HG02973 (cell line): Measurements from ENCODE around the gene ZNF783.

Experiments used
- ATAC-seq: cut with Tn5 transposase; IDR thresholded peaks from one replicate; pipeline ENCODE4 v1.9.1; 2021; ENCODE audit warnings: moderate library complexity; ENCODE audit not compliant: unreplicated experiment

Gene ZNF783

DNA sequence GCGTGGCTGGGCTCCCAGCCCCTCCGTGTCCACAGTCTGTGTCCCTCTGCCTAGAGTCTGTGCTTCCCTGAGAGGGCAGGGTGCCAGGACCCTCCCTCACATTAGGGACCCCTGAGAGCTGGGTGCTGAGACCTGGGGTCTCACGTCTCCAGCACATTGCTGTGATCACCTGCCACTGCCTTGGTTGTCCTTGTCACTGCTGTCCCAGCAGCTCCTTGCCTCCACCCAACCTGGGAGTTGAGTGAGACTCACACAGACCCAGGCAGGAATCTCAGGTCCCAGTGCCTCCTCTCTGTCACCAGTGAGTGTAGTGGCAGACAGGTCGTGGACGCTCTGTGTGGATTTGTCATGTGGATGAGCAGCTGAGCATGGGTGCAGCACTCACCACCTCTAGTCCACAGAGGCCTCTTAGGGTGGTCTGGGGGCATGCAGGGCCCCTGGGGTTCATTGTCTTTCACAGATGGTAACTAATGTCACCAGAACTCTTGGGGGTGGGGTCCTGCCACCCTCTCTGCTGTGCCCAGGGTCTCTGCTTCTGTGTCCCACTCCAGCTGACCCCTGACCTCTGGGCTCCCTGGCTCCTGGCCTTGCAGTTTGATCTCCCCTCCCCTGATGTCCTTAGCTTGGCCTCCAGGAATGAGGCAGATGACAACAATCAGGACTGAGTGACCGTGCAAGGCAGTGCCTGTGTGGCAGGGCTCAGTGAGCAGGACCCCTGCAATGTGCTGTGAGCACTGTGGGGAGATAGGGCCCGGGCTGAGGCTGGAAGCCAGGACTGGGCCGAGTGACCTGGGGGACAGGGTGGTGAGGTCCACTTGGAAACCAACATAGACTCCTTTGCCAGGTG is 18.9 kb downstream of the ZNF783 start:
- no peak for ATAC-seq

DNA sequence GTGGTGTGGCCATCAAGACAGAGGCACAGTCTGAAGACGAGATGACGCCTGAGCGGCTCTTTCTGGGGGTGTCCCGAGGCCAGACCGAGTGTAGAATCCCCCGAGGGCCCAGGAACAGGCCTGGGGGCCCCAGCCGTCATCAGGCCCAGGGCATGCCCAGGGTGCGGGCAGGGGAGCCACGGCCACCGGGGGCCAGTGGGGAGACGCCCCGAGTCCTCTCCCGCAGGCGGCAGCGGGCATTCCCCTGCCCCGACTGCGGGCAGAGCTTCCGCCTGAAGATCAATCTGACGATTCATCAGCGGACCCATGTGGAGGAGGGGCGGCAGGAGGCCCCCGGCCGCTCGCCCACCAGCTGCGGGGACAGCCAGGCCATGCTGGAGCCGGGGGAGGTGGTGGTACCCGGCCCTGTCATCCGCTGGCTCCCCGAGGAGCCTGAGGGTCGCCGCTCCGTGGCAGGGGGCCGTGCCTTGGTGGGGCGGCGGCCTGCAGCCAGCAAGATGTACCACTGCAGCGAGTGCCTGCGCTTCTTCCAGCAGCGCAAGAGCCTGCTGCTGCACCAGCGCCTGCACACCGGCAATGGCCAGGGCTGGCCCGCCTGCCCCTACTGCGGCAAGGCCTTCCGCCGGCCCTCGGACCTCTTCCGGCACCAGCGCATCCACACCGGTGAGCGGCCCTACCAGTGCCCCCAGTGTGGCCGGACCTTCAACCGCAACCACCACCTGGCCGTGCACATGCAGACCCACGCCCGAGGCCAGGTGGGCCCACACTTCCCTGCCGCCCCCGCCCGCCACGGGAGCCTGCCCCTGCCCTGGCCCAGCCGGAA is 19.7 kb downstream of the ZNF783 start:
- no peak for ATAC-seq

DNA sequence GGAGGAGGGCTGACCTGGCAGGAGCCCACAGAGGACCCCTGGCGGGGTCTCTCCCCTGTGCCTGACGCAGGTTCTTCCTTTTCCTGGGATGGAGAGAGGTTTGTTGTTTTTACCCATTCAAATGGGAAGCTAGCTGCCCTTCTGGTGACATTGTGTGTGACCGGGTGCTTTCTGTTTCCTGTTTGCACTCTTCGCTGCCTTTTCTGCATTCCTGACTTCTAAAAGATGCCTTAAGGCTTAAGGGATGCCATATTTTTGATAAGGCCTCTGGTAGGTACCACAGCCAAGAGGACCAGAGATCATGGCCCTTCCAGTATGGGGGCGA is 20.3 kb downstream of the ZNF783 start:
- no peak for ATAC-seq

DNA sequence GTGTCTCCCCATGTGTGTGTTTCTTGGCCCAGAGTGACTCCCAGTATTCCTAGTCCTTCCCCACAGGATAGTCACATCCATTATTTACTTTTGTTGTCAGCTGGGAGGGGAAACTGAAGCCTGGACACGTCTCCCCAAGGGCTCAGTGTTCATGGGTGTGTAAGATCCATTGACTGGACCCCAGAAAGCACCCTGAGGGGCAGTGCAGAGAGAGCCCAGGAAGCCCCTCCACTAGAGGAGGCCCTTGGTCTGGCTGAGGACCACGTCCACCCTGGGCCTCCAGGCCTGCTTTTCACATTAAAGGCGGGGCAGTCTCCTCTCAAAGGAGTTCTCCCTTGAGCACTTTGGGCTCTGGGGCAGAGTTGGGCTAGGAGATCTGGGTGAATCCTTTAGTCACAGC is 21.3 kb downstream of the ZNF783 start:
- ATAC-seq, result no peak

DNA sequence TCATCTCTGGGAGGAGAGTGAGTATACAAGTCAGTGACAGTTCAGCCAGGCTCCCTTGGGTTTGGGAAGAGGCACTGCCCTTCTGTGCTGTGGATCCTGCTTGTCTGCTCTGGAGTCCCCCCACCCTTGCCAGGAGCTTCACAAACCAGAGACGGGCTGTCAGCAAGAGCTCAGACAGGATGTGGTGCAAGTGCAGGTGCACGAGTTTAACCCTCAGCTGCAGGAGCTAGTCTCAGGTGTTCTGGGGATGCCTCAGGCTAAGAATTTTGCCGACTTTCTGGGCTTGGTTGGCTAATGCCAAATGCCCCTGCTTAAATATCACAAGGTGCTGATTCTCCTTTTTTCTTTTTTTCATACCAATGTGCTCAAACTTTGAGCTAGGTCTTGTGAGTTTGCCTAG is 22.3 kb downstream of the ZNF783 start:
- peak; percentile 39 for ATAC-seq

DNA sequence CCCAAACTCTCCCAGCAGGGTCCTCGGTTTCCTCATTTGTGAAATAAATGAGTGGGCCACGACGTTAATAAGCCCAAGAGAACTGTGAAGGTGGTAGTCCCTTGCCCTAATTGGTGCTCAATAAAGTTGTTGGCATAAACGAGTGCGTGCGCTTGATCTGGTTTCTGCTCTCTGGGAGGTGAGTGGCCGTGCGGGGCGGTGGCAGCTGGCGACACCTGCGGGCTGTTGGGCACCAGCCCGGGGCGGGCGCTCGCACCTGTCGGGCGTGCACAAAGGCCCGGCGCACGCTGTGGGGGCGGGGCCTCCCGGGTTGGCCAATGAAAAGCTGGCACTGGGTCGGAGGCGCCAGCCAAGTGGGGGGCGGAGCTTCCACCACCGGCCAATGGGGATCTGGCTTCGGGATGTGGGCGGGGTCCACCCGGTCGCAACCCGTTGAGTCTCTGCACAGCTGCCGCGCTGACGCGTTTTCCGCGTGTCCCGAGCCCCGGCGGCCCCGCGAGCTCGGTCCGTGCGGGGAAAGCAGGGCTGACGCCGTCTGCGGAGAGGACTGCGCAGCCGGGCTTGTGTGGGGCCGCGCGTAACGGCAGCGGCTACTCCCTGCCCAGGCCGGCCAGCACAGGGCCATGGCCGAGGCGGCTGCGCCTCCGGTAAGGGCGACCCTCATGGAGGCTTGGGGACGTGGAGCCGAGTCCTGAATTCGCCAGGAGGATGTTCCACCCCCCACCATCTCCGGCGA is 23.0 kb downstream of the ZNF783 start:
- peak; percentile 96 for ATAC-seq

DNA sequence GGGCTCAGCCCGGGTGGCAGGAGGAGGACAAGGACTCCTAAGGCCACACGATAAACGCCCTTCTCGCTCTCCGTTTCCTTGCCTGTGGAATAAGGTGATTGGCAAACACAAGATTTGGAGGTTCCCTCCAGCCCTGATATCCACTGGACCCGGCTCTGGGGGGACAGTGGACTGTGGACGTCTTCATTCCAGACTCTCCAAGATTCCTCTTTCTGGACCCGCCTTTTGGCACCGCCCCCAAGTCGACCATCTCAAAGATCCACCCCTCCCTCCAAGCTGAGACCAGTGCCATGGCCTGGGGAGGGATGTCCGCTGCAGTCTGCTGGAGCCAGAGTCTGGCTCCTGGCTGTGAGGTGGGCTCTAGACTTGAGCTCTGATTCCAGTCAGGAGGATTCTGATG is 23.6 kb downstream of the ZNF783 start:
- no peak for ATAC-seq

DNA sequence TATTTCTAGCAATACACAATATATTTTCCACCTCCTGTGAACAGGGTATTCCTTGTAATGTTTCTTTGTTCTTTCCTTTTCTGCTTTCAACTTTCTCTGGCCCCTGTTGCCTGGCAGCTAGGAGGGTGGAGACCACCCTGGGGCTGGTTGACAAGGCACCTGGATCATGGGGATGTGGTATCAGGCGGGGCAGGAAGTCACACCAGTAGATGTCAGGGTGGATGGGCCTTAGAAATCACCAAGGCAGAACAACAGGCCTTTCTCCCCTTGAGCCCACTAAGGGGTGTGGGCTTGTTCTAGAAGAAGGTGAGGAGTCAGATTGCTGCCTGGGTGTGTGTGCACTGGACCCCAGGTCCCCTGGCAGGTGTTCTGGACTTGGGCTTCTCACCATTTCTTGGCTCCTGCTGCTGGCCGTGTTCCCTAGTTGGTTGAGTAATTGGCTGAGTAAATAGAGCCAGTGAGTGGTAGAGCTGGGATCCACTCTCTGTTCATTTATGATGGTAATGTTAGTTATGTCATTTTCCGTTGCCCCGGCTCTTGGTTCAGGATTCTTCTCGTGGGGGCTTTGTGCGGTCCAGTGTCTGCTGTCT is 24.9 kb downstream of the ZNF783 start:
- ATAC-seq, result no peak

DNA sequence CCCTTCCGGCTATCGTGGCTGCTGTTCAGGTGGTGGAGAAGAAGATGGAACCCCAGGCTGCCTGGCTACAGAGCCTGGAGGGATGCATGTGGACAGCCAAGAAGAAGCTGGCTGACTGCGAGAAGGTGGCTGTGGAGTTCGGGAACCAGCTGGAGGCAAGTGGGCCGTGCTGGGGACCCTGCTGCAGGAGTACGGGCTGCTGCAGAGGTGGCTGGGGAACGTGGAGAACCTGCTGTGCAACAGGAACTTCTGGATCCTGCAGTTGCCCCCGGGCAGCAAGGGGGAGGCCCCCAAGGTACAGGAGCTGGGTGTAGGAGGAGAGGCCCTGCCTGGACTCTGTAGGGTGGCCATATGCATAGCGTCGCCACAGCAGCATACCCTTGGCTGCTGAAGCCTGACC is 25.6 kb downstream of the ZNF783 start:
- no peak for ATAC-seq

DNA sequence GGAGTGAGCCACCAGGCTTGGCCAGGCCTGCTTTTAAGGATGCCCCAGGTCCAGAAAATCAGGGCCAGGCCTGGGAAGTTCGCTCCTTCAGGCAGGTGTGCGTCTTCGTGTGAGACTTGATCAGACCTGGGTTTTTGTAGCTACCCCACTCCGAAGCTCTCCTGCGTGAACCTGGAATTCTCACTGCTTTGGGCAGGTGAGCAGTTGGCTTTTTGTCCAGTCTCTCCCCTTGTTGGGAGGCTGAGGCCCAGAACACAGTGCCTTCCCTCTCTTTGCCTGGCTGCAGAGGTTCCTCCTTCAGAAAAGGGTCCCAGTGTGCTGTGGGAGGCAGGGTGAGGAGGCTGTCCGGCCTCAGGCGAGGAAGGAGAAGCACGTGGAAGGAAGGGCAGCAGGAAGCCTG is 27.3 kb downstream of the ZNF783 start:
- ATAC-seq, result no peak

DNA sequence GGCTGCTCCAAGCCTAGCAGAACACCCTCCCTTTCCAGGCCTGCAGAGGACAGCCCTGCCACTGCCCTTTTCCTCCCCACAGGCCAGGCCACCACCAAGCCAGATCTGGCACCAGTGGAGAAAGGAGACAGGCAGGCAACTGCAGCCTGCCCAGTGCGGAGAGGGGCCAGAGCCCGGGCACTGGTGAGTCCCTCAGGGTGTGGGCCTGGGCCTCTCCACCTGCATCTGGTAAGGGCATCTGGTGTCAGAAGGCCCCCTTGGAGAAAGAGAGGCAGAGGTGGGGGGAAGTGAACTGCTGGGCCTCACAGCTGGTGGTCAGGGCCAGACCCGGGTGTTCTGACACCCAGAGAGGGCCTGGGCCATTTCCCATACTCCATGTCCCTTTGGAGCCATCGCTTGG is 27.9 kb downstream of the ZNF783 start:
- no peak for ATAC-seq

DNA sequence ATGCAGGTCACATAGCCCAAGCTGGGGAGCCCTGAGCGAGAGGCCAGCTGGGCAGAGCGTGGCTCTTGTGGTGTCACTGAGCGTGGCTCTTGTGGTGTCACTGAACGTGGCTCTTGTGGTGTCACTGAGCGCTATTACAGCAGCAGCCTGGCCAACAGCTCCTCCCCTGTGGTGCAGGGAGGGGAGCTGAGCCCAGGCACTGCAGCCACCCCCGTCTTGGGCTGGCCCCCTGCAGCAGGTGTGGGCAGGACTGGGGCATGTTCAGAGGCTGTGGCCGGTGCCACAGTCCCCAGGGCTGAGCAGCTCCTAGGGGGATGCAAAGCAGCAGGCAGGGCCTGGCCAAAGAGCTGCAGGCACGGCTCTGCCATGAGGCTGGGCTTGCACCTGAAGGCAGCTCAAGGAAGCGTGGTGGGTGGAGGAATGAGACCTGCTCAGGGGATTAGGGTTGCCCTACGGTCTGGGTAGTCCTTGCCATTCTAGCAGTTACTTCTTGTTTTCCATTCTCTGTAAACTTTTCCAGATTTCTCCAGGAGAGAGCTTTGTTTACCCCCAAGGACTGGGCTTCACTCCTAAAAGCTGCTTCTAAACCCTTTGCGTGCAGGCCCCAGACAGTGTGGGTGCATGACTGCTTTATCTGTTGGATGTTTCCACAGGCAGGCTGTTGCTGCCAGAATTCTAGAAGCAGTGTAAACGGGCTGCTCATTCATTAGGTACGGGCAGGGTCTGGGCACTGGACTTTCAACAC is 29.2 kb downstream of the ZNF783 start:
- ATAC-seq, result no peak

DNA sequence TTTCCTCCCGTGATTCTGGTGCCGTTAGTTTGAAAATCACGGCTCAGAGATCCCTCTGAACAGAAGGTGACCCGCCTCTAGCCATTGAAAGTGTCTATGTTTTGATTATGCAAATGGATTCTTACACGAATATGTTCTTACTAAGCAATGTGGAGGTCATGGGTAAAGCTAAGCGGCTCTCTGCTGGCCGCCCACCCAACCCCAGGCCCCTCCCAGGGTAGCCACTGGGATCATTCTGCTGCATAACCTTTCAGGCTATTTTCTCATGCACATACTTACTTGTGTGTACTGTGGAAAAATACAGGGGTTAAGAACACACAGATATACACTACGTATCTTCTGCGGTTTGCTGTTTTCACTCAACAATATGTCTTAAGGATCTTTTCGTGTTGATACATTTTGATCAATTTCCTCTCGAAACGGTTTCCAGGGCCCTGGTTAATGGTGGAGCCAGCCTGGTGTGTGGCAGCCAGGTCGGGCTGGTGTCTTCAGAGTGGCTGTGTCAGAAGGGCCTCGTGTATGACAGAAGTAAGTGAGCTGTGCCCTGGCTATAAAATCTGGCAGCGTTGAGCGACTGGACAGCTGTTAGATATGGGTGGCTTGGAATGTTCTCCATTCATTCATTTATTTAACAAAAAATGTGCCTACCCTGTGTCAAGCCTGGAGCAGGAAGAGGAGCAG is 29.9 kb downstream of the ZNF783 start:
- no peak for ATAC-seq

DNA sequence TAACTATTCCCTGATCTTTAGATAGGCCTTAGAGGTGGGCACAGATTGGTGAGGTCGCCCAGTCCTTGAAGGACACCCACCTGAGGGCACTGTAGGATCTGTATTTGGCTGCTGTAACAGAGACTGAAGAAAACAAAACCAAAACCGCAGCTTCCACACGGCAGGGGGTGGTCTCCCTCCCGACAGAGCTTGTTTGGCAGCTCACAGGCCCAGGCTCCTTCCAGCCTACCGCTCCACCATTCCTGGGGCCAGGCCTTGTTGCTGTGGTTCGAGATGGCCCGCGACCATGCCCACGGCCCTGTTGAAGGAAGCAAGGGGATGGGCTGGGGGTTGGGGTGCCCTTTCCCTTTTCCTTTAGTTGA is 30.4 kb downstream of the ZNF783 start:
- ATAC-seq, result no peak

DNA sequence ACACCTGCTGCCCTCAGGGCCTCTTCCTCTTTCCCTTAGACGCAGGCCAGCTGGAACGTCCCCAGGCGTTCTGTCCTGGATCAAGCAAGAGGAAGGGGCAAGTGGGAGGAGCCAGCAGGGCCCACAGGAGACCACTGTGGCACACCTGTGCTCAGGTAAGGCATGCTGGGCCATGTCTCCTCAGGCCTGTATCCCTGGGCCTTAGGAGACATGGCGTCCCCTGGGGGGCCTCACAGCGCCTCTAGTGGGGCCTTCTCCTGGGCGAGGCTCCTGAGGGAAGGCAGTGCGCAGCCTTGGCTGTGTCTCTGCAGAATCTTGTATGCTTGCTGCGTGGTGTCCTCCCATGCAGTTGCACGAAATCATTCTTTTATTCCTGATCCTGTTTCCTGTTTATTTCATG is 31.3 kb downstream of the ZNF783 start:
- ATAC-seq, result no peak

DNA sequence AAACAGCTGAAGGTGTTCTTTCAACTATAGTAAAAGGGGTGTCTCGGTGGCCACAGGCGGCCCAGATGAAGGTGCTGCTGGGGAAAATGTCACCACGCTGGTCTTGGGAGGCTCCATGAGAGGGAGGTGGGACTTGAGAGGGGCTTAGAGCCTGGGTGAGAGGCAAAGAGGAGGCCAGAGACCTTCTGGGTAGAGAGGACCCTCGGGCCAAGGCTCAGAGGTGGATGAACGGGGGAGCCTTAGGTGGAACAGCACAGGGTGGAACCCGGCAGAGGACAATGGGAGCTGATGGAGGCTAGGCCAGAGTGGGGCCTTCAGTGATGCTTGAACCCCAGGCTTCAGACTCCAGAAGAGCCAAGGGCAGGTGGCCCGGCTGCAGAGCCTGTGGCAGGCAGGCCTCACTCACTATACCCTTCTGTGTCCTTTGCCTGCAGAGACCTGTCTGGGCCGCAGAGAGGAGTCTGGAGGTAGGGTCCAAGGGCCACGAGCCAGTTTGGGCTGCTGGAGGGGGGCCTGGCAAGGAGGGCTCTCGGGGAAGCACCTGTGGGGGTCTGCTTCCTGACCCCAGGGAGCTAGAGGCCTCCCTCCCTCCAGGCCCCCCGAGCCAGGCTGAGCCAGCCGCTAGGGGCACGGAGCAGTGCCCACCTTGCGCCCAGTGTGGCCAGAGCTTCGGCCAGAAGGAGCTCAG is 32.1 kb downstream of the ZNF783 start:
- no peak for ATAC-seq

DNA sequence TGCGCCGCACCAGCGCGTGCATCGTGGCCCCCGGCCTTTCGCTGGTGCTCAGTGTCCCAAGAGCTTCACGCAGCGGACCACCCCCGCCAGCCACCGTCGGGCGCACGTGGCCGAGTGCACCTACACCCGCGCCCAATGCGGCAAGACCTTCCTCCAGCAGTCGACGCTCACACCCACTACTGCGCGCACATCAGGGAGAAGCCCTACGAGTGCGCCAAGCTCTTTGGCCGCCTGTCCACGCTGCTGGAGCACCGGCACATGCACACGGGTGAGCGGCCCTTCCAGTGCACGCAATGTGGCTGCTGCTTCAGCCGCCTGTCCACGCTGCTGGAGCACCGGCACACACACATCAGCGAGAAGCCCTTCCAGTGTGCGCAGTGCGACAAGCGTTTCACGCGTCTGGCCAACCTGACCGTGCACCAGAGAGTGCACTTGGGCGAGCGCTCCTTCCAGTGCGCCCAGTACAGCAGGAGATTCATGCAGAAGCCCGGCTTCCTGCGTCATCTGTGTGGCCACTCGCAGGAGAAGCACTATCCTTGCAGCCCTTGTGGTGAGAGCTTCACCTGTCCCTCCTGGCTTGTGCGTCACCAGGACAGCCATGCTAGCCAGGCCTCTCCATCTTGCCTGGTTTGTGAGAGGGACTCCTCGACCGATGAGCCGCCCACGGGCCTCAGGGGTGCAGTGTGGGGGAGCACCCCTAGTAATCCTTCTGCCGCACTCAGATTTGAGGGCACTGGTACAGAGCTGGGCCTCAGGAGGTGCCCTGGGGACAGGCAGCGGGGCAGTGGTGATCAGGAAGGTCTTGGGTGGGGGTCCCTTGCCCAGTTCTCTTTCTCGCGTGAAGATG is 32.9 kb downstream of the ZNF783 start:
- no peak for ATAC-seq

DNA sequence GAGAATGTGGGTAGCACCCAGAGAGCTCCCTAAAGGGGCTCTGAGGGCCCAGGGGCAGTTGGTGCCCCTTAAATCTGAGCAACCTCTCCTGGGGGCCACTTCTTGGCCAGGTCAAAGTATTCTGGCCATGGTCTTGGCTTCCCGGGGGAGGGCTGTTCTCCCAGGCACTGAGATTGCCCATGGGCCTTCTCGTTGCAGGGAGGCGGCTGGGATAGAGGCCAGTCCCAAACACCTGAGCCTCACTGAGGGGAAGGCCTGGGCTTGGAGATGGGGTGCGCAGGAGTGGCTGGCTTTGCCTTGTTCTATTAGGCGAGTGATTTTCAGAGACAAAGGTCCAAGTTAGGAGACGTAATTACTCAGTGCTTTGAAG is 33.5 kb downstream of the ZNF783 start:
- ATAC-seq, result no peak

DNA sequence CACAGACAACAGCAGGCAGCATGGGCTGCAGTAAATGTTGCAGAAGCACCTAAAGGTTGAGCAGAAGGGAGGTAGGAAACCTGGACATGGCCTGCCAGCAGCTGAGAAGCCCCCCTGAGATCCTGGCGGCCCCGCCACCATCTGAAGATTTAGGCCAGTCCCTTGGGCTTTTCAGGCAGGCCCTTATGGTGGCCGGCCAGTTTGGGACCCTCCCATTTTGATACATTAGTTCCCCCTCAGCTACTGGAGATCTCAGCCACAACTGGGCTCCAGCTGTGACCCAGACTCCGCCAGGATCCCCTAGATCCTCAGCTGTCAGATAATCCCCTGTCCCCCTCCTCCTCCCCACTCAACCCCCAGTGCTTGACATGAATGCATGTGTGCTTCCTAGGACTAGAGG is 34.4 kb downstream of the ZNF783 start:
- ATAC-seq, result no peak
